Upper lobe of left lung (tissue), 4 donors: ENCODE results near the gene DNPEP.

ENCODE experiments used
- CTCF ChIP-seq, 6 experiments: fragments of 450-650 bp in 4 of 6; fragments of 200-600 bp in 2 of 6; sonication (generic) in 2 of 6; IDR thresholded peaks; one replicate each; pipeline ENCODE4 v1.5.1; 2016 to 2019; ENCODE audit warnings: antibody characterized with exemption in 6 of 6
- POLR2A ChIP-seq, 4 donors: fragments of 450-650 bp; IDR thresholded peaks; one replicate each; pipeline ENCODE4 v1.5.1; 2016 to 2017; ENCODE audit warnings: antibody characterized with exemption in 4 of 4, mild to moderate bottlenecking in 2 of 4

DNA sequence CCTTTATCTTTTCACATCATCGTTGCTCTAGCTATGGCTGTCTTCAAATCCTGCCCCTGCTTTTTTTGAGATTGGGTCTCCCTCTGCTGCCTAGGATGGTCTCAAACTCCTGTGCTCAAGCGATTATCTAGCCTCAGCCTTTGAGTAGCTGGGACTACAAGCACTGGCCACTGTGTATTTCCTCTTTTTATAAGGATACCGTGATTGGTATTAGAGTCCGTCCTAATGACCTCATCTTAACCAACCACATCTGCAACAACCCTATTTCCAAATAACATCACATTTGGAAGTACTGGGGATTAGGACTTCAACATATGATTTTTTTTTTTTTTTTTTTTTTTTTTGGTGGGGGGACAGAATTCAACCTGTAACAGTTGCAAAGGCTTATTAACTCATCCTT lies 64.3 kb downstream of the DNPEP start:
- no peak for TF ChIP-seq CTCF (IDR thresholded peaks at IDR 0.05)
- TF ChIP-seq POLR2A (IDR thresholded peaks at IDR 0.05) = no peak
